NCI-H2196 (cell line): ENCODE data around the gene FANCC.
A peak's percentile ranks its signal among the peaks of the same experiment; 100 is the strongest.

ENCODE experiments used
- DNase-seq: peaks from one replicate; lab custom pipeline; 2025; ENCODE audit not compliant: unreplicated experiment; lab: John Stamatoyannopoulos, UW

FANCC gene

GRCh38 chr9:95155220-95155619 is 162.3 kb downstream of the FANCC start:
- DNase-seq = no peak

GRCh38 chr9:95150903-95151302 is 166.6 kb downstream of the FANCC start:
- DNase-seq = peak; percentile 54

GRCh38 chr9:95148208-95148520 is 169.3 kb downstream of the FANCC start:
- no peak for DNase-seq

- DNase-seq = no peak
Measured at GRCh38 chr9:95147452-95148207, 169.9 kb downstream of the FANCC start.

- no peak for DNase-seq
Measured at GRCh38 chr9:95143591-95144561, 173.6 kb downstream of the FANCC start.

GRCh38 chr9:95142728-95143127 is 174.8 kb downstream of the FANCC start:
- no peak for DNase-seq

GRCh38 chr9:95142315-95142714 is 175.2 kb downstream of the FANCC start:
- DNase-seq = no peak

GRCh38 chr9:95140821-95141220 is 176.7 kb downstream of the FANCC start:
- DNase-seq = no peak

GRCh38 chr9:95139126-95139525 is 178.4 kb downstream of the FANCC start:
- DNase-seq = no peak

- DNase-seq = peak; percentile 95
Measured at GRCh38 chr9:95138474-95138873, 179.0 kb downstream of the FANCC start.

GRCh38 chr9:95137587-95138145 is 179.8 kb downstream of the FANCC start:
- DNase-seq = peak; percentile 57

GRCh38 chr9:95135756-95136155 is 181.8 kb downstream of the FANCC start:
- DNase-seq = no peak

- no peak for DNase-seq
Measured at GRCh38 chr9:95134457-95134881, 183.0 kb downstream of the FANCC start.

GRCh38 chr9:95133325-95133705 is 184.2 kb downstream of the FANCC start:
- no peak for DNase-seq

- DNase-seq = no peak
Measured at GRCh38 chr9:95132366-95133324, 184.9 kb downstream of the FANCC start.

GRCh38 chr9:95131023-95131943 is 186.2 kb downstream of the FANCC start:
- peak; percentile 69 for DNase-seq

GRCh38 chr9:95130484-95130883 is 187.0 kb downstream of the FANCC start:
- DNase-seq = no peak

GRCh38 chr9:95129476-95130291 is 187.8 kb downstream of the FANCC start:
- no peak for DNase-seq

GRCh38 chr9:95128177-95128524 is 189.4 kb downstream of the FANCC start:
- DNase-seq = no peak
